Measurements from ENCODE around the gene NTN4. TPM values are rescaled to one million over a fixed set of nuclear protein-coding genes. Genes with fewer than 3 reads are reported as not detected.

The NTN4 gene
- total RNA-seq, 2 donors from 2014 or later, result 79.2 to 118 TPM

DNA sequence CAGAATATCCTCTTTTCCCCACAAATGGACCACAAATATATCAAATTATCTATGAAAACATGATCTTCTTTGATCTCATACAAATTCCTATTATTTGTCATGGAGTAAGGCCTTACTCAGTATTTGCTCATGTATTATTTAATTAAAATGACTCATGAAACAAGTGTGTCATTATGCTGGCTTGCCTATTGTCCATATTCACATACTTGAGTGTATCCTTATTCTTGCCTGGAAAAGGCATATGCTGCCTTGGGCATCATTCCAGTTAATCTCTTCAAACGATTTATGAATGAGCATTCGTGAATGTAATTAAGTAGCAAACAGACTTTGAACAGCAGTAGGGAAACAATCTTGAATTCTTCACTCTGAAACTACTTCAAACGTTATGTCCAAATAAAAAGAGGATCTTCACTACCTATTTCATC, 45.6 kb upstream of the NTN4 start:
- 4% methylated on average over 3 of the region's 3 CpGs for WGBS
- no peaks in the 10 kb centered on the region for H3K36me3 ChIP-seq
- intact Hi-C loops (cut with DNase I), result no loop called here

DNA sequence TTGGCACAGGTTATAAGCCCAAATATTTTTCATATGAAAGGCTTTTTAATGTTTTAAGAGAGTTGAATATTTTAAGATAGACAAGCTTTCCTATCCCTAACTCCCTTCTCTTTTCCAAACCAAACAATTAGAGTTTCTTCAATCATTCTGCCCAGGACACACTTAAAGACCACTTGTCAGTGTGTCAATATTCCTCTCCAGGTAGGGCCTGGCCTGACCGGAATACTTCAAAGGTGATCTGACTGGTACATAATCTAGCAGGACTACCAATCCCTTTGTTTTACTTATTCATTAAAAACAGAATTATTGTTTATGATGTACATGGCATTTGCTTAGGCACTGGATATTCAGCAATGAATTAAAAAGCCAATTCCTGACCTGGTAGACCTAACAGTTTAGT, 44.0 kb upstream of the NTN4 start:
- intact Hi-C loops (cut with DNase I), result no loop called here
- DNase-seq (ENCODE audit: low spot score), result no peak
- Histone ChIP-seq H3K4me3 (no peak overlapping the region), H3K9me3 (no peaks in the 10 kb centered on the region), H3K27me3 (replicated peaks; ENCODE audit: insufficient read depth) (no peaks in the 10 kb centered on the region), H3K27ac (no peak overlapping the region), H3K4me1 (replicated peaks) (no peaks in the 10 kb centered on the region), H3K36me3 (no peaks in the 10 kb centered on the region)
- TF ChIP-seq POLR2A (IDR thresholded peaks at IDR 0.05), result no peak
- TF ChIP-seq POLR2AphosphoS5 (IDR thresholded peaks at IDR 0.05), result no peak
- TF ChIP-seq, protein P1, sequence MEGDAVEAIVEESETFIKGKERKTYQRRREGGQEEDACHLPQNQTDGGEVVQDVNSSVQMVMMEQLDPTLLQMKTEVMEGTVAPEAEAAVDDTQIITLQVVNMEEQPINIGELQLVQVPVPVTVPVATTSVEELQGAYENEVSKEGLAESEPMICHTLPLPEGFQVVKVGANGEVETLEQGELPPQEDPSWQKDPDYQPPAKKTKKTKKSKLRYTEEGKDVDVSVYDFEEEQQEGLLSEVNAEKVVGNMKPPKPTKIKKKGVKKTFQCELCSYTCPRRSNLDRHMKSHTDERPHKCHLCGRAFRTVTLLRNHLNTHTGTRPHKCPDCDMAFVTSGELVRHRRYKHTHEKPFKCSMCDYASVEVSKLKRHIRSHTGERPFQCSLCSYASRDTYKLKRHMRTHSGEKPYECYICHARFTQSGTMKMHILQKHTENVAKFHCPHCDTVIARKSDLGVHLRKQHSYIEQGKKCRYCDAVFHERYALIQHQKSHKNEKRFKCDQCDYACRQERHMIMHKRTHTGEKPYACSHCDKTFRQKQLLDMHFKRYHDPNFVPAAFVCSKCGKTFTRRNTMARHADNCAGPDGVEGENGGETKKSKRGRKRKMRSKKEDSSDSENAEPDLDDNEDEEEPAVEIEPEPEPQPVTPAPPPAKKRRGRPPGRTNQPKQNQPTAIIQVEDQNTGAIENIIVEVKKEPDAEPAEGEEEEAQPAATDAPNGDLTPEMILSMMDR (IDR thresholded peaks at IDR 0.05), result no peak
- WGBS, result 69% methylated on average over 1 of the region's 1 CpG

More for the DNA sequence above, 45.6 kb upstream of the NTN4 start:
- Histone ChIP-seq H3K4me3 (no peak overlapping the region), H3K27ac (no peak overlapping the region), H3K4me1 (replicated peaks) (no peaks in the 10 kb centered on the region), H3K27me3 (replicated peaks; ENCODE audit: insufficient read depth) (no peaks in the 10 kb centered on the region), H3K9me3 (no peaks in the 10 kb centered on the region)
- TF ChIP-seq POLR2AphosphoS5 (IDR thresholded peaks at IDR 0.05) (no peak), POLR2A (IDR thresholded peaks at IDR 0.05) (no peak)
- TF ChIP-seq, protein P1 (IDR thresholded peaks at IDR 0.05), result no peak
- DNase-seq (ENCODE audit: low spot score), result no peak

DNA sequence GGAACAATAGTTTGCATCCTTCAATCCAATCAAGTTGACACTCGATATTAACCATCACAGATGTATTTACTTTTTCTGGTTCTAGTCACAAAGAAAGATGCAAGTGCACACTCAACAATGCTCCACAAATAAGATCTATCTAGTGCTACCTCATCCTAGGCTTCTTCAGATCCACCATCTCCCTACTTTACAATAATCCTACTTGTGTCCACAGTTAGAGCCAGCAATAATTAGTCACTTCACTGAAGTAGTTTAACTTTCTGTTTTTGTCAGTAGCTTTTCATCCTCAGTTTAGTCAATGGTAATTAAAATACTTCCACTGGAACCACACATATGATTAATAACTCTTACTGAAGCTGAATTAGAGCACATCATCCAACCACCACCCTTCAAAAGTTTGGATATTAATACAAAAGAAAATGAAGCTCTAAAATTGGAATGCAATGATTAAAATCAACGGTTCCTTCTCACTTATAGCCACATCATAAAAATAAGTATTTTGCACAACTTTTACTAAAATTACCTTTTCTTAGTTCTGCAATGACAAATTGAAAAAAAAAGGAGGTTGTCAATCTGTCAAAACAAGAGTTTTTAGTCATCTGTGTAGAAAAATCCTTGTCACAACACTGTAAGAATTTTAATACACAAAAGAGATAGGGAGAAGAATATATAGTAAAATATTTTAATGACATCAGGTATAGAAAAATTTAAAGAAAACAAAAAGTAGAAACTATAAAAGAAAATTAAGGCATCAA, 39.9 kb upstream of the NTN4 start:
- no peak for TF ChIP-seq POLR2A (IDR thresholded peaks at IDR 0.05)
- no peak for TF ChIP-seq POLR2AphosphoS5 (IDR thresholded peaks at IDR 0.05)
- TF ChIP-seq, protein P1 (IDR thresholded peaks at IDR 0.05), result no peak
- intact Hi-C loops (cut with DNase I), result no loop called here

DNA sequence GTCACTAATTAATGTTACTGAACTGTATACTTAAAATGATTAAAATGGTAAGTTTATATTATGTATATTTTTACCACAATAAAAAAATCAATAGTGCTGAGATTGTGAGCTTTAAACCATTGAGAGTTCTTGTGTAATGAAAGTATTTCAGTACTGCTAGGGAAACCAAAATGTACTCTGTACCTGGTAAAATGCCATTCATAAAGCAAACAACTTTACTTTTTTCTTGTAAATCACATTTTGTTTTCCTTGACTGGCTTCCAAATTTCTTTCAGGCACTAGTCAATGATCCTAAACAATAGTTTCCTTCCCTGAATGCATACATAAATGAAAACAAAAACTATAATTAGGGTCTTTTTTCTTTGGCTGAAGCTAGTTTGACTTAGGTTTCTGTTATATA, 38.8 kb upstream of the NTN4 start:
- Histone ChIP-seq H3K9me3 (no peaks in the 10 kb centered on the region), H3K27me3 (replicated peaks; ENCODE audit: insufficient read depth) (no peaks in the 10 kb centered on the region), H3K36me3 (no peaks in the 10 kb centered on the region), H3K4me3 (no peak overlapping the region), H3K27ac (no peak overlapping the region), H3K4me1 (replicated peaks) (no peaks in the 10 kb centered on the region)
- TF ChIP-seq POLR2A (IDR thresholded peaks at IDR 0.05) (no peak), POLR2AphosphoS5 (IDR thresholded peaks at IDR 0.05) (peak; percentile 73)
- TF ChIP-seq, protein P1 (IDR thresholded peaks at IDR 0.05), result no peak
- DNase-seq (ENCODE audit: low spot score), result no peak
- intact Hi-C loops (cut with DNase I), result no loop called here

More for the DNA sequence above, 39.9 kb upstream of the NTN4 start:
- Histone ChIP-seq H3K9me3 (no peaks in the 10 kb centered on the region), H3K36me3 (no peaks in the 10 kb centered on the region), H3K27ac (no peak overlapping the region), H3K27me3 (replicated peaks; ENCODE audit: insufficient read depth) (no peaks in the 10 kb centered on the region), H3K4me3 (no peak overlapping the region), H3K4me1 (replicated peaks) (no peaks in the 10 kb centered on the region)
- WGBS, result 85% methylated on average over 2 of the region's 2 CpGs
- DNase-seq (ENCODE audit: low spot score), result no peak

DNA sequence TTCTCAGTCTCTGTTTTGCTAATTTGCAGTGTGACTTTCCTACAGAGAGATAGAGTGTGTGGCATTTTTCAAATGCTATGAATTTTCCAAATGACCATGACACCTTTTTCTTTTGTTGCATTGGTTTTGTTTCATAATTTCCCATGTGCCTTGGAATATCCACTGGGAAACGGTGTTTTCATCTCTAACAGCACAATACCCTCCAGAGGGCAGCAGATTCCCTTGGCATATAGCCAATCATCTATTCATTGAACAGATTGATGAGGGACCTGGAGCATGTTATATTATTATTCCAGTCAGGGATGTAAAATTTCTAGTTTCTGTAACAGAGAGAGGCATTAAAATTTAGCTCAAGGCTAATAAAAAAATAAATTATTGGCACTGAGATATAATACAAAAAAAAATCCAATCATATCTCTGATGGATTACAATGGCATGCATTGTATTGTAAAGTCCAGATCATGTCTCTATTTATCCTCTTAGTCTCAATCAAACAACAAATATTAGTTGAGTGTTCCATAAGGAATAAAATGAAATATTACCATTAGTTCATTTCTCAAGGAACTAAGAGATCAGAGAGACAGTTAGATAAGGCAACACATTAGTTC, 29.6 kb upstream of the NTN4 start:
- no peak overlapping the region for H3K4me3 ChIP-seq
- no peak overlapping the region for H3K27ac ChIP-seq
- WGBS, result 0% methylated on average over 1 of the region's 1 CpG
- H3K27me3 ChIP-seq (replicated peaks; ENCODE audit: insufficient read depth), result no peaks in the 10 kb centered on the region
- intact Hi-C loops (cut with DNase I), result no loop called here
- DNase-seq (ENCODE audit: low spot score), result peak; percentile 47
- TF ChIP-seq, protein P1 (IDR thresholded peaks at IDR 0.05), result peak; percentile 39 to 75 (median 68)
- TF ChIP-seq POLR2AphosphoS5 (IDR thresholded peaks at IDR 0.05), result peak; percentile 54
- no peak for TF ChIP-seq POLR2A (IDR thresholded peaks at IDR 0.05)
- H3K9me3 ChIP-seq, result no peaks in the 10 kb centered on the region
- no peaks in the 10 kb centered on the region for H3K36me3 ChIP-seq
- H3K4me1 ChIP-seq (replicated peaks), result no peaks in the 10 kb centered on the region

Measured in prostate gland (tissue), 2 donors.